Spleen (tissue), 11 donors: ENCODE results near the gene EHMT1. TPM values are rescaled to one million over a fixed set of nuclear protein-coding genes. Genes with fewer than 3 reads are reported as not detected.

Experiments used
- DNase-seq: peaks from one replicate; pipeline ENCODE4 v3.0.0-alpha.2; 2020
- H3K27ac ChIP-seq, 8 donors: fragments of 200-600 bp; sonication (generic) in 7 of 8; 1 replicate in 4 of 8; 2 replicates in 4 of 8; pipeline versions ENCODE4 v1.5.0 to v1.8.0; 2016 to 2021; ENCODE audit warnings: inconsistent platforms in 4 of 8, mild to moderate bottlenecking in 4 of 8, moderate library complexity in 1 of 8
- H3K27me3 ChIP-seq, 7 donors: fragments of 200-600 bp; sonication (generic) in 6 of 7; replicated peaks in 1 of 7; 1 replicate in 4 of 7; 2 replicates in 3 of 7; pipeline versions ENCODE4 v1.5.0 to v1.8.0; 2016 to 2021; ENCODE audit warnings: inconsistent platforms in 3 of 7, mild to moderate bottlenecking in 1 of 7
- H3K36me3 ChIP-seq, 6 donors: fragments of 200-600 bp; sonication (generic) in 5 of 6; 1 replicate in 4 of 6; 2 replicates in 2 of 6; pipeline versions ENCODE4 v1.5.0 to v1.8.0; 2016 to 2021; ENCODE audit warnings: inconsistent platforms in 2 of 6
- H3K4me1 ChIP-seq, 6 donors: fragments of 200-600 bp; sonication (generic) in 5 of 6; 1 replicate in 3 of 6; 2 replicates in 3 of 6; pipeline versions ENCODE4 v1.5.0 to v1.8.0; 2016 to 2021; ENCODE audit warnings: inconsistent platforms in 3 of 6
- H3K4me3 ChIP-seq, 8 donors: fragments of 200-600 bp; sonication (generic) in 7 of 8; 1 replicate in 4 of 8; 2 replicates in 4 of 8; pipeline versions ENCODE4 v1.5.0 to v1.8.0; 2016 to 2021; ENCODE audit warnings: inconsistent platforms in 4 of 8, mild to moderate bottlenecking in 4 of 8, moderate library complexity in 2 of 8
- H3K9me3 ChIP-seq, 8 donors: fragments of 200-600 bp; sonication (generic) in 7 of 8; 1 replicate in 4 of 8; 2 replicates in 4 of 8; pipeline versions ENCODE4 v1.5.0 to v1.8.0; 2016 to 2021; ENCODE audit warnings: inconsistent platforms in 4 of 8
- POLR2A ChIP-seq, 3 donors: fragments of 450-650 bp; IDR thresholded peaks; one replicate each; pipeline ENCODE4 v1.5.1; 2017; ENCODE audit warnings: antibody characterized with exemption in 3 of 3, mild to moderate bottlenecking in 1 of 3
- POLR2AphosphoS5 ChIP-seq, 3 donors: sonication (generic); formaldehyde crosslinking; IDR thresholded peaks; one replicate each; pipeline ENCODE4 v1.5.1; 2017; ENCODE audit warnings: antibody characterized with exemption in 3 of 3
- WGBS, 5 donors: extraction: QIAGEN DNeasy Blood & Tissue Kit in 3 of 5; methylation state at CpG; one replicate each; pipeline versions ENCODE4 v1.1.5 to v1.1.7; 2013 to 2018; 5-methylcytosine and 5-hydroxymethylcytosine counted together
- intact Hi-C: fragments of 100-400 bp; cut with DNase I; formaldehyde crosslinking; loops from one replicate; pipeline ENCODE4 v1.15.0; 2023; ENCODE audit warnings: low total_unique reads
- polyA plus RNA-seq, 3 donors: library from polyadenylated mRNA; stranded (reverse); fragments of 200-250 nt; gene quantifications; one replicate each; pipeline ENCODE4 v1.2.1, GENCODE V29; 2013
- total RNA-seq, 7 donors: library from RNA; depleted of rRNA in 3 of 7; stranded (reverse); fragments of >200 nt in 3 of 7; fragmentation: NEBNext Ultra II Directional in 4 of 7; extraction: Animal tissue kit (Norgen Biotek cat#: 25700) in 4 of 7; gene quantifications; one replicate each; pipeline versions ENCODE4 v1.1.0 to v1.2.1, GENCODE V29; 2016 to 2021
- TF ChIP-seq, protein P1 (sequence below), 11 experiments: fragments of 200-600 bp in 7 of 11; fragments of 450-650 bp in 4 of 11; sonication (generic) in 4 of 11; IDR thresholded peaks in 8 of 11; conservative IDR thresholded peaks in 3 of 11; 1 replicate in 7 of 11; 2 replicates in 4 of 11; pipeline versions ENCODE4 v1.4.0 to v1.8.0; 2016 to 2021; ENCODE audit warnings: antibody characterized with exemption in 11 of 11, inconsistent platforms in 4 of 11, mild to moderate bottlenecking in 1 of 11
- donor health status: healthy with polysubstance abuse.
- donor health status: DM: no; HTN: no; CAD: no; lungs with moderate emphysema.
- donor health status: DM: no; HTN: no; CAD: no.
- donor health status: Bipolar disorder and iron deficiency.
- donor health status: healthy.
- donor health status: DM: no; HTN: no; CAD: no.
- donor health status: DM: yes; HTN: yes; CAD: no.

Gene EHMT1
- total and polyA plus RNA-seq, 10 donors: 35.5 to 163 (median 122) TPM

DNA sequence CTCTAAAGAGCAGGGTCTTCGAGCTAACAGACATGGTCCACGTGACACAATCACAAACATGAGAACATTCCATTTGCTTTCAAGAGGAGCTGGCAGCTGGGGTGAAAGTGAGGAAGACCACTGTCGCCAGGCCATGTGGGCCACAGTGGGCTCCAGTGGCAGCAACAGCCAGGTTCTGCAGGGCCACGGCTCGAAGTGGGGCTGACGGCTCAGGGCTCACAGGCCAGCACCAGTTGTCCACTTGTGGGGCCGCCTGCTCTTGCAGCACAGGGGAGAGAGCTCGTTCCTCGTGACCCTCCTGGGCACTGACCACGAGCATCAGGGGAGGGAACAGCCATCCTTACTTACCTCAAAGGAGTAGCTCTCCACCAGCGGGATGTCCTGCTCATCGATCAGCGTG lies 30.5 kb upstream of the EHMT1 start:
- no peak for DNase-seq
- intact Hi-C loops: no loop called here
- no peak overlapping the region for H3K4me3 ChIP-seq
- H3K36me3 ChIP-seq: peaks cover 0 to 52% (median 33%) of the 10 kb centered on the region in 6 donors
- no peaks in the 10 kb centered on the region for H3K9me3 ChIP-seq
- TF ChIP-seq POLR2AphosphoS5 (IDR thresholded peaks at IDR 0.05) (no peak), POLR2A (IDR thresholded peaks at IDR 0.05) (no peak)
- TF ChIP-seq, protein P1, sequence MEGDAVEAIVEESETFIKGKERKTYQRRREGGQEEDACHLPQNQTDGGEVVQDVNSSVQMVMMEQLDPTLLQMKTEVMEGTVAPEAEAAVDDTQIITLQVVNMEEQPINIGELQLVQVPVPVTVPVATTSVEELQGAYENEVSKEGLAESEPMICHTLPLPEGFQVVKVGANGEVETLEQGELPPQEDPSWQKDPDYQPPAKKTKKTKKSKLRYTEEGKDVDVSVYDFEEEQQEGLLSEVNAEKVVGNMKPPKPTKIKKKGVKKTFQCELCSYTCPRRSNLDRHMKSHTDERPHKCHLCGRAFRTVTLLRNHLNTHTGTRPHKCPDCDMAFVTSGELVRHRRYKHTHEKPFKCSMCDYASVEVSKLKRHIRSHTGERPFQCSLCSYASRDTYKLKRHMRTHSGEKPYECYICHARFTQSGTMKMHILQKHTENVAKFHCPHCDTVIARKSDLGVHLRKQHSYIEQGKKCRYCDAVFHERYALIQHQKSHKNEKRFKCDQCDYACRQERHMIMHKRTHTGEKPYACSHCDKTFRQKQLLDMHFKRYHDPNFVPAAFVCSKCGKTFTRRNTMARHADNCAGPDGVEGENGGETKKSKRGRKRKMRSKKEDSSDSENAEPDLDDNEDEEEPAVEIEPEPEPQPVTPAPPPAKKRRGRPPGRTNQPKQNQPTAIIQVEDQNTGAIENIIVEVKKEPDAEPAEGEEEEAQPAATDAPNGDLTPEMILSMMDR (IDR thresholded peaks at IDR 0.05 in 8 of 11, conservative IDR thresholded peaks at IDR 0.05 in 3 of 11): no peak
- H3K27ac ChIP-seq: no peak overlapping the region
- 86 to 95% (median 89%) methylated on average over 11 to 13 of the region's 13 CpGs for WGBS, 5 donors
- no peaks in the 10 kb centered on the region for H3K27me3 ChIP-seq
- peaks cover 6 to 48% (median 26%) of the 10 kb centered on the region in 6 donors for H3K4me1 ChIP-seq

DNA sequence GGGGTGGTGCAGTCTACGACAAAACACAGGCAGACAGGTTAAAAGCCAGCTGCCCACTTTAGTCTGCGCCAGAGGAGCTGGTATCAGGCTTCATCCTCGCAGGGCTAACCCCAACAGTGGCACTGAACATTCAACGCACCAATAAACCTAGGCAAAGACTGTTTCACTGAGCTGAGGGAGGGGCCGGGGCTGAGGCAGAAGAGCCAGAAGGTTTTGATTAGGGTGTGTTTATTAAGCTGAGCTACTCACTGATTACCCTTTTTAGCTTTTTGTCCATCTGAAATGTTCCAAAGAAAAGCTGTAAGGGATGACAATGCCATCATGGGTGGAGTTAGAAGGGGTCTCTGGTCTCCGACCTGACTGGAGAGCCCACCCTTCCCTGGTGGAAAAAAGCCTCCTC lies 29.9 kb upstream of the EHMT1 start:
- Histone ChIP-seq H3K27ac (no peak overlapping the region), H3K4me3 (peak overlapping the region in 4 of 8 donors; percentile 67 to 94 (median 87)), H3K4me1 (peaks cover 6 to 48% (median 26%) of the 10 kb centered on the region in 6 donors), H3K27me3 (no peaks in the 10 kb centered on the region), H3K36me3 (peaks cover 0 to 46% (median 28%) of the 10 kb centered on the region in 6 donors), H3K9me3 (no peaks in the 10 kb centered on the region)
- DNase-seq: no peak
- intact Hi-C loops: no loop called here
- TF ChIP-seq, protein P1 (IDR thresholded peaks at IDR 0.05 in 8 of 11, conservative IDR thresholded peaks at IDR 0.05 in 3 of 11): no peak
- no peak for TF ChIP-seq POLR2AphosphoS5 (IDR thresholded peaks at IDR 0.05)
- no peak for TF ChIP-seq POLR2A (IDR thresholded peaks at IDR 0.05)
- 91 to 96% (median 95%) methylated on average over 6 of the region's 6 CpGs for WGBS, 5 donors

DNA sequence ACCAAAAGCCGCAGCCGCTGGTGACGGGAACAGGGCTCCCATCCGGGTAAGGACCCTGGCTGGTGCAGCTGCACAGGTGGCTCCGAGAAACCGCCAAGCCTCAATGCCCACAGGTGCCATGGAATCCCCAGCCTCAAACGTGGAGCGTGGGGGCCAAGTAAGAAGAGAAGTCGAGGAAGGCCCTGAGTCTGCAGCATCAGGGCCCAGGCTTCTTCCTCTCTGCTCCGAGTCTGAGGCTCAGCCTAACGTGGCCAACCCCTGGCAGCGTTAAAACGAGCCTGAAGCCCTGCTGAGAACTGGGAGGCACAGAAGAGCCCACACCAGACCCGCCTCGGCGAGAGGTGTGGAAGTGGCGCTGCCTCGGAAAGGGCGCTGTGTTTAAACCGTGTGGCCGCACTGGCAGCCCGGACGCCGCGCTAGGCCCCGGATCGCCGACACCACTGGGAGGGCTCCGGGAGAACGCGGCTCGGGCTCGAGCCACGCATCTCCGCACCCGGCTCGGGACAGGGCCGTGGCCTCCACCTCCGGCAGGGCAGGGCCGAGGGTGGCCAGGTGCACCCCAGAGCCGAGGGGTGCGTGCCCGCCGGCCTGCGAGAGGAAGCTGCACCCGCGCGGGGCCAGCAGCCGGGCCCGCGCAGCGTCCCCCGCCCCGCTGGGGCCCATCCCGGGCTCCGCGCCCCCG lies 29.2 kb upstream of the EHMT1 start:
- Histone ChIP-seq H3K27ac (peak overlapping the region in 3 of 8 donors; percentile 30 to 86 (median 51)), H3K4me1 (peaks cover 6 to 48% (median 26%) of the 10 kb centered on the region in 6 donors), H3K27me3 (no peaks in the 10 kb centered on the region), H3K9me3 (no peaks in the 10 kb centered on the region), H3K4me3 (peak overlapping the region; percentile 50 to 94 (median 74)), H3K36me3 (peaks cover 0 to 40% (median 23%) of the 10 kb centered on the region in 6 donors)
- WGBS, 5 donors: 9 to 29% (median 14%) methylated on average over 17 to 58 of the region's 58 CpGs
- DNase-seq: no peak
- intact Hi-C loops: no loop called here
- TF ChIP-seq POLR2AphosphoS5 (IDR thresholded peaks at IDR 0.05): peak in 1 of 3 donors; percentile 33
- TF ChIP-seq, protein P1 (IDR thresholded peaks at IDR 0.05 in 8 of 11, conservative IDR thresholded peaks at IDR 0.05 in 3 of 11): no peak

DNA sequence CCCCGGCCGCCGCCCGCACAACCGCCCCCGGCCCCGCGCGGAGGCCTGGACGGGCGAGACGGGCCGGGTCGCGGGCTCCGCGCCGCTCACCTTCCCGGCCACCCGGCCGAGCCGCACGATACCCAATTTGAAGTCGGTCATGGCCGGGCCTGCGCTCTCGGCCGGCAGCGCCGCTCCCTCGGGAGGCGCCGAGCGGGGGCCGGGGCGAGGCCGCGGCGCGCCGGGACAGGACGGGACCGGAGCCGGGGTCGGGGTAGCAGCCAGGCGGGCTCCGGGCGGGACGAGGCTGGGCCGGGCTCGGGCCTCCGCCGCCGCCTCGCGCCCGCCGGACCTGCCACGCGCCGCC lies 28.7 kb upstream of the EHMT1 start:
- peak overlapping the region; percentile 50 to 94 (median 74) for H3K4me3 ChIP-seq
- intact Hi-C loops: no loop called here
- TF ChIP-seq POLR2A (IDR thresholded peaks at IDR 0.05) (no peak), POLR2AphosphoS5 (IDR thresholded peaks at IDR 0.05) (no peak)
- TF ChIP-seq, protein P1 (IDR thresholded peaks at IDR 0.05 in 8 of 11, conservative IDR thresholded peaks at IDR 0.05 in 3 of 11): no peak
- peaks cover 6 to 48% (median 26%) of the 10 kb centered on the region in 6 donors for H3K4me1 ChIP-seq
- peak overlapping the region in 3 of 8 donors; percentile 46 to 86 (median 51) for H3K27ac ChIP-seq
- DNase-seq: no peak
- no peaks in the 10 kb centered on the region for H3K9me3 ChIP-seq
- H3K36me3 ChIP-seq: peaks cover 0 to 34% (median 23%) of the 10 kb centered on the region in 6 donors
- 0 to 2% (median 1%) methylated on average over 16 to 61 of the region's 61 CpGs for WGBS, 5 donors
- no peaks in the 10 kb centered on the region for H3K27me3 ChIP-seq
